PC-3 (cell line): ENCODE data around the gene KCNC1. TPM values are rescaled to one million over a fixed set of nuclear protein-coding genes. Genes with fewer than 3 reads are reported as not detected.

Experiments used
- ATAC-seq: fragments of 200-7000 bp; cut with Tn5 transposase; 2 replicates; pipeline ENCODE4 v1.9.1; 2020; ENCODE audit warnings: mild to moderate bottlenecking, moderate library complexity
- BruUV-seq: library from RNA; stranded (reverse); fragments of 400-500 nt; replicated peaks from 2 replicates; lab custom pipeline; 2021; lab: Mats Ljungman, UMichigan
- CTCF ChIA-PET: fragments of 300-600 bp; sonication (Branson Sonifier 250); formaldehyde crosslinking; loops from one replicate; lab custom pipeline; 2022; ENCODE audit warnings: antibody characterized with exemption; lab: Charles Lee
- POLR2A ChIA-PET: fragments of 300-600 bp; sonication (Branson Sonifier 250); formaldehyde crosslinking; loops from one replicate; lab custom pipeline; 2022; ENCODE audit warnings: antibody characterized with exemption; ENCODE audit not compliant: unreplicated experiment; lab: Charles Lee
- DNase-seq: peaks from one replicate; pipeline ENCODE4 v3.0.0-alpha.2; 2015
- H2AFZ ChIP-seq: fragments of 300-600 bp; sonication (generic); 2 replicates; pipeline ENCODE4 v1.6.0; 2016; ENCODE audit warnings: antibody characterized with exemption, low read length
- H3F3A ChIP-seq: fragments of 300-600 bp; sonication (generic); one replicate; pipeline ENCODE4 v1.6.0; 2017; ENCODE audit warnings: antibody characterized with exemption, low read length, control low read depth, mild to moderate bottlenecking; ENCODE audit not compliant: unreplicated experiment
- H3K27ac ChIP-seq: fragments of 300-600 bp; sonication (generic); 2 replicates; pipeline ENCODE4 v1.5.1; 2016; ENCODE audit warnings: mild to moderate bottlenecking, low read length
- H3K27me3 ChIP-seq: fragments of 300-600 bp; sonication (generic); 2 replicates; pipeline ENCODE4 v1.6.1; 2016; ENCODE audit warnings: low read length, mixed read lengths
- H3K36me3 ChIP-seq: fragments of 300-600 bp; sonication (generic); 2 replicates; pipeline ENCODE4 v1.6.1; 2016; ENCODE audit warnings: low read depth, mixed run types, low read length, mixed read lengths
- H3K4me1 ChIP-seq: fragments of 300-600 bp; sonication (generic); 2 replicates; pipeline ENCODE4 v1.5.1; 2016; ENCODE audit warnings: low read length; ENCODE audit not compliant: insufficient read depth
- H3K4me2 ChIP-seq: fragments of 300-600 bp; sonication (generic); 2 replicates; pipeline ENCODE4 v1.6.0; 2016; ENCODE audit warnings: low read length
- H3K4me3 ChIP-seq: fragments of 300-600 bp; sonication (generic); 2 replicates; pipeline ENCODE4 v1.5.1; 2016; ENCODE audit warnings: mild to moderate bottlenecking, low read length, mixed read lengths
- H3K79me2 ChIP-seq: fragments of 300-600 bp; sonication (generic); 2 replicates; pipeline ENCODE4 v1.6.1; 2017; ENCODE audit warnings: low read length, mixed read lengths
- H3K9ac ChIP-seq: fragments of 300-600 bp; sonication (generic); 2 replicates; pipeline ENCODE4 v1.6.0; 2016; ENCODE audit warnings: mild to moderate bottlenecking, low read length
- H3K9me2 ChIP-seq: fragments of 300-600 bp; sonication (generic); replicated peaks from 2 replicates; pipeline ENCODE4 v1.6.1; 2016; ENCODE audit warnings: mixed run types, low read length, mixed read lengths
- H3K9me3 ChIP-seq: fragments of 300-600 bp; sonication (generic); 2 replicates; pipeline ENCODE4 v1.6.1; 2016; ENCODE audit warnings: low read length, mixed read lengths
- H4K20me1 ChIP-seq: fragments of 300-600 bp; sonication (generic); 2 replicates; pipeline ENCODE4 v1.6.1; 2016; ENCODE audit warnings: low read length, mixed read lengths
- EZH2 ChIP-seq: fragments of 300-600 bp; sonication (generic); IDR thresholded peaks from one replicate; pipeline ENCODE4 v1.6.1; 2017; ENCODE audit warnings: antibody characterized with exemption, mild to moderate bottlenecking, low read length; ENCODE audit not compliant: unreplicated experiment
- EZH2phosphoT487 ChIP-seq: fragments of 300-600 bp; sonication (generic); IDR thresholded peaks from 2 replicates; pipeline ENCODE4 v1.6.1; 2018; ENCODE audit warnings: mild to moderate bottlenecking, antibody characterized with exemption, low read length, borderline replicate concordance
- intact Hi-C: fragments of 100-400 bp; cut with micrococcal nuclease; formaldehyde crosslinking; loops from 2 replicates; pipeline ENCODE4 v1.9.0; 2023
- total RNA-seq: library from RNA; depleted of rRNA; stranded (reverse); fragments of >200 nt; gene quantifications from 2 replicates; pipeline ENCODE4 v1.2.3, GENCODE V29; 2014
- TF ChIP-seq, protein P1 (sequence below): fragments of 300-600 bp; sonication (generic); conservative IDR thresholded peaks from 2 replicates; pipeline ENCODE4 v1.5.1; 2017; ENCODE audit warnings: antibody characterized with exemption, low read depth, mild to moderate bottlenecking, low read length

The KCNC1 gene
- total RNA-seq, 1 experiment from 2014 or later = not detected

GRCh38 chr11:17718015-17718414 is 16.6 kb upstream of the KCNC1 start:
- H3K27me3 ChIP-seq = peaks cover 38% of the 10 kb centered on the region
- no peaks in the 10 kb centered on the region for H3K4me1 ChIP-seq
- no peaks in the 10 kb centered on the region for H3K9me2 ChIP-seq
- H4K20me1 ChIP-seq = no peaks in the 10 kb centered on the region
- no peak overlapping the region for H3K9ac ChIP-seq
- no peaks in the 10 kb centered on the region for H3K36me3 ChIP-seq
- BruUV-seq = no TSS peak
- DNase-seq (no peak), ATAC-seq (no peak)
- H3K79me2 ChIP-seq = no peaks in the 10 kb centered on the region
- H3K27ac ChIP-seq = no peak overlapping the region
- no peak overlapping the region for H3K4me3 ChIP-seq
- H2AFZ ChIP-seq = no peak overlapping the region
- H3K9me3 ChIP-seq = no peaks in the 10 kb centered on the region
- TF ChIP-seq EZH2 = no peak
- no peak for TF ChIP-seq EZH2phosphoT487
- TF ChIP-seq, protein P1, sequence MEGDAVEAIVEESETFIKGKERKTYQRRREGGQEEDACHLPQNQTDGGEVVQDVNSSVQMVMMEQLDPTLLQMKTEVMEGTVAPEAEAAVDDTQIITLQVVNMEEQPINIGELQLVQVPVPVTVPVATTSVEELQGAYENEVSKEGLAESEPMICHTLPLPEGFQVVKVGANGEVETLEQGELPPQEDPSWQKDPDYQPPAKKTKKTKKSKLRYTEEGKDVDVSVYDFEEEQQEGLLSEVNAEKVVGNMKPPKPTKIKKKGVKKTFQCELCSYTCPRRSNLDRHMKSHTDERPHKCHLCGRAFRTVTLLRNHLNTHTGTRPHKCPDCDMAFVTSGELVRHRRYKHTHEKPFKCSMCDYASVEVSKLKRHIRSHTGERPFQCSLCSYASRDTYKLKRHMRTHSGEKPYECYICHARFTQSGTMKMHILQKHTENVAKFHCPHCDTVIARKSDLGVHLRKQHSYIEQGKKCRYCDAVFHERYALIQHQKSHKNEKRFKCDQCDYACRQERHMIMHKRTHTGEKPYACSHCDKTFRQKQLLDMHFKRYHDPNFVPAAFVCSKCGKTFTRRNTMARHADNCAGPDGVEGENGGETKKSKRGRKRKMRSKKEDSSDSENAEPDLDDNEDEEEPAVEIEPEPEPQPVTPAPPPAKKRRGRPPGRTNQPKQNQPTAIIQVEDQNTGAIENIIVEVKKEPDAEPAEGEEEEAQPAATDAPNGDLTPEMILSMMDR = no peak
- ChIA-PET CTCF (no interaction called here), POLR2A (no interaction called here)
- H3F3A ChIP-seq = no peaks in the 10 kb centered on the region
- intact Hi-C loops = no loop called here
- H3K4me2 ChIP-seq = no peak overlapping the region

- Histone ChIP-seq H3K36me3 (no peaks in the 10 kb centered on the region), H4K20me1 (no peaks in the 10 kb centered on the region), H3K9ac (no peak overlapping the region), H3K79me2 (no peaks in the 10 kb centered on the region), H3K4me1 (no peaks in the 10 kb centered on the region), H3K4me3 (no peak overlapping the region), H3K4me2 (no peak overlapping the region), H3K9me3 (no peaks in the 10 kb centered on the region), H3F3A (no peaks in the 10 kb centered on the region), H3K27me3 (peaks cover 38% of the 10 kb centered on the region), H3K9me2 (no peaks in the 10 kb centered on the region), H2AFZ (no peak overlapping the region), H3K27ac (no peak overlapping the region)
- intact Hi-C loops = no loop called here
- ChIA-PET POLR2A (no interaction called here), CTCF (interaction anchor here (1.1 kb wide), 1 partner anchor 13 kb away, joined by 3 read pairs; no protein-coding TSS in a partner anchor)
- DNase-seq (no peak), ATAC-seq (no peak)
- TF ChIP-seq EZH2phosphoT487 (no peak), EZH2 (no peak)
- TF ChIP-seq, protein P1 = no peak
- BruUV-seq = no TSS peak
These were observed 16.0 kb upstream of the KCNC1 start for GRCh38 chr11:17718510-17718962.

DNA sequence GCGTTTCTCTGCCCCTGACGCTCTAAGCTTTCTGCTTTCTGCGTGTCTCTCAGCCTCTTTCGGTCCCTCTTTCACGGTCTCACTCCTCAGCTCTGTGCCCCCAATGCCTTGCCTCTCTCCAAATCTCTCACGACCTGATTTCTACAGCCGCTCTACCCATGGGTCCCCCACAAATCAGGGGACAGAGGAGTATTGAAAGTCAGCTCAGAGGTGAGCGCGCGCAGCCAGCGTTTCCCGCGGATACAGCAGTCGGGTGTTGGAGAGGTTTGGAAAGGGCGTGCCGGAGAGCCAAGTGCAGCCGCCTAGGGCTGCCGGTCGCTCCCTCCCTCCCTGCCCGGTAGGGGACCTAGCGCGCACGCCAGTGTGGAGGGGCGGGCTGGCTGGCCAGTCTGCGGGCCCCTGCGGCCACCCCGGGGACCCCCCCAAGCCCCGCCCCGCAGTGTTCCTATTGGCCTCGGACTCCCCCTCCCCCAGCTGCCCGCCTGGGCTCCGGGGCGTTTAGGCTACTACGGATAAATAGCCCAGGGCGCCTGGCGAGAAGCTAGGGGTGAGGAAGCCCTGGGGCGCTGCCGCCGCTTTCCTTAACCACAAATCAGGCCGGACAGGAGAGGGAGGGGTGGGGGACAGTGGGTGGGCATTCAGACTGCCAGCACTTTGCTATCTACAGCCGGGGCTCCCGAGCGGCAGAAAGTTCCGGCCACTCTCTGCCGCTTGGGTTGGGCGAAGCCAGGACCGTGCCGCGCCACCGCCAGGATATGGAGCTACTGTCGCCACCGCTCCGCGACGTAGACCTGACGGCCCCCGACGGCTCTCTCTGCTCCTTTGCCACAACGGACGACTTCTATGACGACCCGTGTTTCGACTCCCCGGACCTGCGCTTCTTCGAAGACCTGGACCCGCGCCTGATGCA is 15.3 kb upstream of the KCNC1 start, which contains the start of gene MYOD1:
Gene MYOD1 (plus strand): TSS at position 544 of the 910 bp plus-strand sequence. CDS start 212 bp downstream, at position 756.
- Histone ChIP-seq H3K9me3 (no peaks in the 10 kb centered on the region), H3K4me1 (no peaks in the 10 kb centered on the region), H3K79me2 (no peaks in the 10 kb centered on the region), H3K9me2 (no peaks in the 10 kb centered on the region), H2AFZ (no peak within 1 kb of the TSS), H3K36me3 (no peaks in the 10 kb centered on the region), H3K27ac (no peak within 1 kb of the TSS), H3K4me3 (no peak within 1 kb of the TSS), H3K9ac (no peak within 1 kb of the TSS), H4K20me1 (no peaks in the 10 kb centered on the region), H3K4me2 (no peak within 1 kb of the TSS), H3F3A (no peaks in the 10 kb centered on the region), H3K27me3 (peaks cover 38% of the 10 kb centered on the region)
- no peak for ATAC-seq
- intact Hi-C loops = no loop called here
- TF ChIP-seq EZH2 (no peak), EZH2phosphoT487 (no peak)
- TF ChIP-seq, protein P1 = no peak
- CTCF ChIA-PET = interaction anchor here (1.1 kb wide), 1 partner anchor 12 kb away, joined by 3 read pairs; no protein-coding TSS in a partner anchor
- BruUV-seq = no TSS peak
- POLR2A ChIA-PET = no interaction called here
- DNase-seq = no peak
